ENCODE results near the gene MOV10L1. TPM values are rescaled to one million over a fixed set of nuclear protein-coding genes. Genes with fewer than 3 reads are reported as not detected.
A peak's percentile ranks its signal among the peaks of the same experiment; 100 is the strongest.

MOV10L1 gene
- total RNA-seq, 6 experiments from 2014 or later: 0.21 to 0.31 (median 0.24) TPM; not detected in 2

DNA sequence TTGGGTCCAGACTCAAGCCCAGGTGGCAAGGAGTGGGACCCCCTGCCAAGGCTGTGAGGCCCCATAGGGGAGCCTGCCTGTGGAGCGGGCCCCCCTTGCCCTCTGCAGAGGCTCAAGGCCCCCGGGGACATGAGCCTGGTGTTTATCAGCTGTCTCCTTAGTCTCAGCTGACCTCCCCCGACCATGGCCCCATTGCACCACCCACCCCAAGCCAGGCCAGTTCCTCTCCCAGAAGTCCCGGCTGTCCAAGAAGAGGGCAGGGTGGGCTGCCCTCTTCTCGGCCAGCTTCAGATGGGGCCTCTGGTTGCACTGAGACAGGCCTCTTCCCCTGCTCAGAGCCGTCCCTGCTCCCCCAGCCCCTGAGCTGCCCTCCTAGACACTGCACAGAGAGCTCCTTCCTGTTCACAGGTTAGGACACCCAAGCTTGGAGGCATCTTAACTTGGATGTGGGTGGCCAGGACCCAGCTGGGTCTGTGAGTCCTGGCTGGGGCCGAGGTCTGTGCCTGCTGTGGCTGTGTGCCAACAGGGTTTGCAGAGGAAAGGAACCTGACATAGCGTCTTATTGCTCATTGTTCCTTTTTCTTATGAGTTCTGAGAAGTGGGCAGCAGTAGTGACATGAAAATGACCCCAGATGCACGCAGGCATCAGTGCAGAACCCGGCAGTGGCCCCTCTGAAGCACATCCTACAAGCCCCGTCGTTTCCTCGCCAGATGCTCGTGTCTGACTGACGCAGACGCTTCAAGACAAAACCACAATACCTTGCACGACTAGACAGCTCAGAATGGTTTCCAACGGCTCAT lies 101.3 kb downstream of the MOV10L1 start:
- peaks cover 0 to 43% (median 14%) of the 10 kb centered on the region in 4 donors for H3K4me1 ChIP-seq
- TF ChIP-seq, protein P1, sequence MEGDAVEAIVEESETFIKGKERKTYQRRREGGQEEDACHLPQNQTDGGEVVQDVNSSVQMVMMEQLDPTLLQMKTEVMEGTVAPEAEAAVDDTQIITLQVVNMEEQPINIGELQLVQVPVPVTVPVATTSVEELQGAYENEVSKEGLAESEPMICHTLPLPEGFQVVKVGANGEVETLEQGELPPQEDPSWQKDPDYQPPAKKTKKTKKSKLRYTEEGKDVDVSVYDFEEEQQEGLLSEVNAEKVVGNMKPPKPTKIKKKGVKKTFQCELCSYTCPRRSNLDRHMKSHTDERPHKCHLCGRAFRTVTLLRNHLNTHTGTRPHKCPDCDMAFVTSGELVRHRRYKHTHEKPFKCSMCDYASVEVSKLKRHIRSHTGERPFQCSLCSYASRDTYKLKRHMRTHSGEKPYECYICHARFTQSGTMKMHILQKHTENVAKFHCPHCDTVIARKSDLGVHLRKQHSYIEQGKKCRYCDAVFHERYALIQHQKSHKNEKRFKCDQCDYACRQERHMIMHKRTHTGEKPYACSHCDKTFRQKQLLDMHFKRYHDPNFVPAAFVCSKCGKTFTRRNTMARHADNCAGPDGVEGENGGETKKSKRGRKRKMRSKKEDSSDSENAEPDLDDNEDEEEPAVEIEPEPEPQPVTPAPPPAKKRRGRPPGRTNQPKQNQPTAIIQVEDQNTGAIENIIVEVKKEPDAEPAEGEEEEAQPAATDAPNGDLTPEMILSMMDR (IDR thresholded peaks at IDR 0.05): no peak
- TF ChIP-seq POLR2A (IDR thresholded peaks at IDR 0.05): no peak
- WGBS (ENCODE audit: insufficient coverage, low coverage, low lambda C conversion rate, missing lambda C conversion rate): 47% methylated on average over 11 of the region's 18 CpGs
- peak overlapping the region; percentile 27 to 56 (median 46) for H3K4me3 ChIP-seq
- ATAC-seq: peak in 2 of 4 donors; percentile 2
- intact Hi-C loops (cut with DNase I): no loop called here
- no peaks in the 10 kb centered on the region for H3K27me3 ChIP-seq
- H3K9me3 ChIP-seq: no peaks in the 10 kb centered on the region
- no peak for DNase-seq
- no peaks in the 10 kb centered on the region for H3K36me3 ChIP-seq
- H3K27ac ChIP-seq: peak overlapping the region; percentile 59 to 78 (median 77)

DNA sequence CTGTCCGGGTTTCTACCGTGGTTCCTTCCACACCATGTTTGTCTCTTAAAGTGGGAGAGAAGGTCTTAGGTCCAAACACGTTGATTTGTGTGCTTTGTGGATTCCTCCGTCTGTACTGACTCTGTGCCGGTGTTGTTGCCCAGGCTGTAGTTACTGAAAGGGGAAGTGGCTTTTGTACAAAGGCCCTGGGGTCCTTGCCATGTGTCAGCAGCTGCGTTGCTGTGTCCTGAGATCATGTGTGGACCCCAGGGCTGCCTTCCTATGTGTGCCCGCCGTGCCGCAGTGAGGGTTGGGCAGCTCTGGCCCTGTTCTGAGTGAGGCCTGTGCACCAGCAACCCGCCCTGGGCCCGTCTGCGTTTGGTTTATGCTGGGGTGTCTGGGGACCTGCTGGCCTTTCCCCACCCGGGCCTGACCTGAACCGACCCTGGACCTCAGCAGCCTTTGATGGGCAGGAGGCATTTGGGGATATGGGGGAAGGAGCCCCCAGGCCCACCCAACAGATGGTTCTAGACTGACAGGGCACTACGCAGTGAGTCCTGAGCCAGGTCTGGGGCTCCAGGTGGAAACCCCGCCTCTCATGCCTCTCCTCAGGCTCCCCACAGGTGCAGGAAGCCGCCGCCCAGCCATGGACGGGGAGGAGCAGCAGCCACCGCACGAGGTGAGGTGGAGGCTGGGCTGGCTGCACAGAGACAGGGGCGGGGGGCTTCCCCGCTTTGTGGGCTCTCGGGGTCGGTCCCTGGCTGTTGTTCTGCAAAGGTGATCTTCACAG lies 102.8 kb downstream of the MOV10L1 start:
- WGBS (ENCODE audit: insufficient coverage, low coverage, low lambda C conversion rate, missing lambda C conversion rate): 47% methylated on average over 5 of the region's 25 CpGs
- no peaks in the 10 kb centered on the region for H3K9me3 ChIP-seq
- peaks cover 0 to 35% (median 15%) of the 10 kb centered on the region in 4 donors for H3K4me1 ChIP-seq
- peak overlapping the region in 1 of 3 donors; percentile 78 for H3K27ac ChIP-seq
- no peaks in the 10 kb centered on the region for H3K27me3 ChIP-seq
- TF ChIP-seq POLR2A (IDR thresholded peaks at IDR 0.05): no peak
- TF ChIP-seq, protein P1 (IDR thresholded peaks at IDR 0.05): no peak
- no peak for ATAC-seq
- intact Hi-C loops (cut with DNase I): no loop called here
- H3K4me3 ChIP-seq: no peak overlapping the region
- peaks cover 0 to 4% (median 0%) of the 10 kb centered on the region in 4 donors for H3K36me3 ChIP-seq
- no peak for DNase-seq

DNA sequence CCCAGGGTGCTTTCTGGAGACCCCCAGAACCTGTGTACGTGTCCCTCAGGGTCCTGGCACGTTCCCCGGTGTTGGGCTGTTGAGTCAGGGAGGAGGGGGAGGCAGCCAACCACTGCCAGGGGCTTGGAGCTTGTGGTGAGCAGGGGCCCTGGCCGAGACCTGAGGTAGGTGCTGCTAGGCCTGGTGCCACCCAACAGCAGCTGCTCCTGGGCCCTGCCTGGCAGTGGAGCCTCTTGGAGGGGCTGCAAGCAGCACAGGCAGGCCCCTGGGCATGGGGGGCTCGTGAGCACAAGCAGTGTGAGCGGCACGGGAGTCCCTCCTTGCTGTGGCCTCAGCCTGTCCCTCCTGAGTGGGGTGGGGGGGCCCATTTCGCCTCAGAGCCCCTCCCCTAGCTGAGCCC lies 103.8 kb downstream of the MOV10L1 start:
- ATAC-seq (no peak), DNase-seq (no peak)
- H3K4me3 ChIP-seq: no peak overlapping the region
- peaks cover 0 to 35% (median 15%) of the 10 kb centered on the region in 4 donors for H3K4me1 ChIP-seq
- H3K9me3 ChIP-seq: no peaks in the 10 kb centered on the region
- TF ChIP-seq, protein P1 (IDR thresholded peaks at IDR 0.05): no peak
- TF ChIP-seq POLR2A (IDR thresholded peaks at IDR 0.05): no peak
- H3K27ac ChIP-seq: no peak overlapping the region
- WGBS (ENCODE audit: insufficient coverage, low coverage, low lambda C conversion rate, missing lambda C conversion rate): no CpG with 5 or more reads among the region's 8 CpGs
- intact Hi-C loops (cut with DNase I): no loop called here
- H3K36me3 ChIP-seq: peaks cover 0 to 10% (median 2%) of the 10 kb centered on the region in 4 donors
- H3K27me3 ChIP-seq: no peaks in the 10 kb centered on the region

DNA sequence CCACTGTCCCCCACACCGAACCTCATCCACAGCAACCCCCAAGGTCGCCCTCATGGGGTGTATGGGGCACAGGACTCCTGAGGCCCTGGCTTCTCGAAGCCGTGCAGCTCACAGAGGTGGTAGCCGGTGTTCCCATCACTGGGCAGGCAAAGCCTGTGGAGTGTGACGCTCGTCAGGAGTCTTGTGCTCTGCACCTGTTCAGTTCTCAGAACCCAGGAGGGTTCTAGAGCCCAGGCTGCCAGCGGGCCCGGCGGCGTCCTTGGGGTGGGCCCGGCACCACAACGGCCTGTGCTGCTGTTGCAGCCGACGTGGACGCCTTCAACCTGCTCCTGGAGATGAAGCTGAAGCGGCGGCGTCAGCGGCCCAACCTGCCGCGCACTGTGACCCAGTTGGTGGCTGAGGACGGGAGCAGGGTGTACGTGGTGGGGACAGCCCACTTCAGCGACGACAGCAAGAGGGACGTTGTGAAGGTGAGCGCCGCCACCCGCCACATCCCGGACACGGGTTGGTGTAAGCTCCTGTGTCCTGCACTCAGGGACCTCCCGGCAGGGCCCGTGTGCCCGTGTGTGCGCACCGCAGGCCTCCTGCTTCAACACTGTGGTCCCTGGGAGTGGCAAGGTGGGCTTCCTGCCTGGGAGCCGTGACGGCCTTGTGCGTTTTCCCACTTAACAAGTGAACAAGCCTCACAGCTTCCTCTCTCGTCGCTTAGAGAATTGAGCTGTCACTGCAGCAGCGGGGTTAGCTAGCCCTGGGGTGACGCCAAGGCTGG lies 104.4 kb downstream of the MOV10L1 start:
- Histone ChIP-seq H3K27ac (peak overlapping the region in 1 of 3 donors; percentile 63), H3K4me3 (no peak overlapping the region), H3K9me3 (no peaks in the 10 kb centered on the region), H3K27me3 (no peaks in the 10 kb centered on the region), H3K36me3 (peaks cover 0 to 10% (median 2%) of the 10 kb centered on the region in 4 donors), H3K4me1 (peaks cover 0 to 30% (median 15%) of the 10 kb centered on the region in 4 donors)
- no peak for TF ChIP-seq POLR2A (IDR thresholded peaks at IDR 0.05)
- TF ChIP-seq, protein P1 (IDR thresholded peaks at IDR 0.05): no peak
- intact Hi-C loops (cut with DNase I): no loop called here
- WGBS (ENCODE audit: insufficient coverage, low coverage, low lambda C conversion rate, missing lambda C conversion rate): 46% methylated on average over 4 of the region's 44 CpGs
- DNase-seq: no peak
- ATAC-seq: no peak
